ENCODE measurements around the gene SLC4A1AP. TPM values are rescaled to one million over a fixed set of nuclear protein-coding genes. Genes with fewer than 3 reads are reported as not detected.

SLC4A1AP gene
- total and polyA plus RNA-seq, 9 of the 15 experiments (the other 6 are each of a cell fraction or from before 2014, with no cell fraction given) = 8.1 to 40.5 (median 35.3) TPM

DNA sequence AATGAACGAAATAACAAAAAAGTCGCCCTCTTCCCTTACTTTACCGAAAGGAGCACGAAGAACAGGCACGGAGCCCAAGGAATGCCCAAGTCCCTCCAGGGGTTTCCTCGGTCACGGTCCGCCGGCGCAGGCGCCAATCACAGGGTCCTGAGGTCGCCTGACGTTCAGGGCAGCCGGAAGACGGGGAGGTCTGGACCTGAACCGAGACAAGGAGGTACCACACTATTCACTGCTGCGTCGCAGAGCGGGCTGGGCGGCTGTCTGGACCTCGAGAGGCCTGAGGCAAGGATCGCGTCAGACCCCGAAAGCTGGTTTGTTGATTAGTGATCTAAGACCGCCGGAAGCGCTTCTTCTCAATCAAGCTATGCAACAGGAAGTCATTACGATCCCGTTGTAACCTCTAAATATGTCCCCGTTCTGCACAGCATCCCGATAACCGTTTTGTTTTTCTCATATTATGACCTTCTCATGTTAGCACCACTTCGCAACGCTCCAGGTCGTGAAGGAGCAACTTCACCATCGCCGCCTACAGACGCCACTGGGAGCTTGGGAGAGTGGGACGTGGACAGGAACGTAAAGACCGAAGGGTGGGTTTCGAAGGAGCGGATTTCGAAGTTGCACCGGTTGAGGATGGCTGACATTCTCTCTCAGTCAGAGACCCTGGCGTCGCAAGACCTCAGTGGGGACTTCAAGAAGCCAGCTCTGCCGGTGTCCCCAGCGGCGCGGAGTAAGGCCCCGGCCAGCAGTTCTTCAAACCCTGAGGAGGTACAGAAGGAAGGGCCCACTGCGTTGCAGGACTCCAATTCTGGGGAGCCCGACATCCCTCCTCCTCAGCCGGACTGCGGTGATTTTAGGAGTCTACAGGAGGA, at the start of gene SLC4A1AP, which contains the start of gene SUPT7L (continued):
- TF ChIP-seq, protein P1, sequence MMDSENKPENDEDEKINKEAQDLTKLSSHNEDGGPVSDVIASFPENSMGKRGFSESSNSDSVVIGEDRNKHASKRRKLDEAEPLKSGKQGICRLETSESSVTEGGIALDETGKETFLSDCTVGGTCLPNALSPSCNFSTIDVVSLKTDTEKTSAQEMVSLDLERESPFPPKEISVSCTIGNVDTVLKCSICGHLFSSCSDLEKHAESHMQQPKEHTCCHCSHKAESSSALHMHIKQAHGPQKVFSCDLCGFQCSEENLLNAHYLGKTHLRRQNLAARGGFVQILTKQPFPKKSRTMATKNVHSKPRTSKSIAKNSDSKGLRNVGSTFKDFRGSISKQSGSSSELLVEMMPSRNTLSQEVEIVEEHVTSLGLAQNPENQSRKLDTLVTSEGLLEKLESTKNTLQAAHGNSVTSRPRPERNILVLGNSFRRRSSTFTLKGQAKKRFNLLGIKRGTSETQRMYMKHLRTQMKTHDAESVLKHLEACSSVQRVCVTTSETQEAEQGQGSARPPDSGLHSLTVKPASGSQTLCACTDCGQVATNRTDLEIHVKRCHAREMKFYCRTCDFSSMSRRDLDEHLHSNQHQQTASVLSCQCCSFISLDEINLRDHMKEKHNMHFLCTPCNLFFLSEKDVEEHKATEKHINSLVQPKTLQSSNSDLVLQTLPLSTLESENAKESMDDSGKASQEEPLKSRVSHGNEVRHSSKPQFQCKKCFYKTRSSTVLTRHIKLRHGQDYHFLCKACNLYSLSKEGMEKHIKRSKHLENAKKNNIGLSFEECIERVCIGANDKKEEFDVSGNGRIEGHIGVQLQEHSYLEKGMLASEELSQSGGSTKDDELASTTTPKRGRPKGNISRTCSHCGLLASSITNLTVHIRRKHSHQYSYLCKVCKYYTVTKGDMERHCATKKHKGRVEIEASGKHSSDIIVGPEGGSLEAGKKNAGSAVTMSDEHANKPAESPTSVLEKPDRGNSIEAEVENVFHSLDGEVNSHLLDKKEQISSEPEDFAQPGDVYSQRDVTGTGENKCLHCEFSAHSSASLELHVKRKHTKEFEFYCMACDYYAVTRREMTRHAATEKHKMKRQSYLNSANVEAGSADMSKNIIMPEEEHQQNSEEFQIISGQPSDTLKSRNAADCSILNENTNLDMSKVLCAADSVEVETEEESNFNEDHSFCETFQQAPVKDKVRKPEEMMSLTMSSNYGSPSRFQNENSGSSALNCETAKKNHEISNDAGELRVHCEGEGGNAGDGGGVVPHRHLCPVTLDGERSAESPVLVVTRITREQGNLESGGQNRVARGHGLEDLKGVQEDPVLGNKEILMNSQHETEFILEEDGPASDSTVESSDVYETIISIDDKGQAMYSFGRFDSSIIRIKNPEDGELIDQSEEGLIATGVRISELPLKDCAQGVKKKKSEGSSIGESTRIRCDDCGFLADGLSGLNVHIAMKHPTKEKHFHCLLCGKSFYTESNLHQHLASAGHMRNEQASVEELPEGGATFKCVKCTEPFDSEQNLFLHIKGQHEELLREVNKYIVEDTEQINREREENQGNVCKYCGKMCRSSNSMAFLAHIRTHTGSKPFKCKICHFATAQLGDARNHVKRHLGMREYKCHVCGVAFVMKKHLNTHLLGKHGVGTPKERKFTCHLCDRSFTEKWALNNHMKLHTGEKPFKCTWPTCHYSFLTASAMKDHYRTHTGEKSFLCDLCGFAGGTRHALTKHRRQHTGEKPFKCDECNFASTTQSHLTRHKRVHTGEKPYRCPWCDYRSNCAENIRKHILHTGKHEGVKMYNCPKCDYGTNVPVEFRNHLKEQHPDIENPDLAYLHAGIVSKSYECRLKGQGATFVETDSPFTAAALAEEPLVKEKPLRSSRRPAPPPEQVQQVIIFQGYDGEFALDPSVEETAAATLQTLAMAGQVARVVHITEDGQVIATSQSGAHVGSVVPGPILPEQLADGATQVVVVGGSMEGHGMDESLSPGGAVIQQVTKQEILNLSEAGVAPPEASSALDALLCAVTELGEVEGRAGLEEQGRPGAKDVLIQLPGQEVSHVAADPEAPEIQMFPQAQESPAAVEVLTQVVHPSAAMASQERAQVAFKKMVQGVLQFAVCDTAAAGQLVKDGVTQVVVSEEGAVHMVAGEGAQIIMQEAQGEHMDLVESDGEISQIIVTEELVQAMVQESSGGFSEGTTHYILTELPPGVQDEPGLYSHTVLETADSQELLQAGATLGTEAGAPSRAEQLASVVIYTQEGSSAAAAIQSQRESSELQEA (IDR thresholded peaks at IDR 0.05; ENCODE audit: low read depth) = peak; percentile 53; the same call in 1 of the 2 replicates
- TF ChIP-seq RBBP5 (IDR thresholded peaks at IDR 0.05; ENCODE audit: borderline replicate concordance, insufficient read depth, low read length, poor library complexity, severe bottlenecking) (peak; percentile 73), KHSRP (IDR thresholded peaks at IDR 0.05) (peak; percentile 70; the same call in 1 of the 2 replicates), NBN (IDR thresholded peaks at IDR 0.05; ENCODE audit: low read depth) (peak; percentile 99), SMC3 (conservative IDR thresholded peaks at IDR 0.05; ENCODE audit: insufficient read depth, low read depth, low read length) (no peak), FOXK2 (conservative IDR thresholded peaks at IDR 0.05 in 1 of 2, IDR thresholded peaks at IDR 0.05 in 1 of 2; ENCODE audit: low read depth in 2 of 2) (peak; percentile 93 to 96), NFIC (IDR thresholded peaks at IDR 0.05) (peak; percentile 72), BCOR (IDR thresholded peaks at IDR 0.05) (peak; percentile 86; the same call in 1 of the 2 replicates)
- TF ChIP-seq, protein P2, sequence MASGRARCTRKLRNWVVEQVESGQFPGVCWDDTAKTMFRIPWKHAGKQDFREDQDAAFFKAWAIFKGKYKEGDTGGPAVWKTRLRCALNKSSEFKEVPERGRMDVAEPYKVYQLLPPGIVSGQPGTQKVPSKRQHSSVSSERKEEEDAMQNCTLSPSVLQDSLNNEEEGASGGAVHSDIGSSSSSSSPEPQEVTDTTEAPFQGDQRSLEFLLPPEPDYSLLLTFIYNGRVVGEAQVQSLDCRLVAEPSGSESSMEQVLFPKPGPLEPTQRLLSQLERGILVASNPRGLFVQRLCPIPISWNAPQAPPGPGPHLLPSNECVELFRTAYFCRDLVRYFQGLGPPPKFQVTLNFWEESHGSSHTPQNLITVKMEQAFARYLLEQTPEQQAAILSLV (tag; IDR thresholded peaks at IDR 0.05) = peak; percentile 75; the same call in 1 of the 2 replicates
